GM21576 (cell line): Measurements from ENCODE around the gene IGFBP4.

ENCODE experiments used
- ATAC-seq: cut with Tn5 transposase; IDR thresholded peaks from one replicate; pipeline ENCODE4 v1.9.1; 2021; ENCODE audit warnings: mild to moderate bottlenecking, moderate library complexity; ENCODE audit not compliant: unreplicated experiment

The IGFBP4 gene

DNA sequence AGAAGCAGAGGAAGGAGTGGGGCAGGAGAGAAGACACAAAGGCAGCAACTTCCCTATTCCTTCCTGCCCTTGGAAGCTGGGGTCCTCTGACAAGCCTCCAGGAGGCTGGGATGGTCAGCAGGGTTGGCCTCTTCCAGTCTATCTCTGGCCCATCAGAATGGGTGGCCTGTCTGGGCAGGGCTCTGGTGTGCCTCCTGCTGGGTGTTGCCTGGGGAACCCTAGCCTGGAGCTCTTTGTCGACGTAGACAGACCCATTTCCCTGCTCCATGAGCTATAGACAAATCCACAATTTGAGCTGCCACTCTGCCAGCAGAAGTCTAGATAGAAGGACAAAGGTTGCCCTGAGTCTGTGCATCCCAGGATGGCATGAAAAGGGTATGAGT is 11.4 kb downstream of the IGFBP4 start:
- ATAC-seq, result no peak

GRCh38 chr17:40456396-40456951 is 13.2 kb downstream of the IGFBP4 start:
- ATAC-seq, result no peak

DNA sequence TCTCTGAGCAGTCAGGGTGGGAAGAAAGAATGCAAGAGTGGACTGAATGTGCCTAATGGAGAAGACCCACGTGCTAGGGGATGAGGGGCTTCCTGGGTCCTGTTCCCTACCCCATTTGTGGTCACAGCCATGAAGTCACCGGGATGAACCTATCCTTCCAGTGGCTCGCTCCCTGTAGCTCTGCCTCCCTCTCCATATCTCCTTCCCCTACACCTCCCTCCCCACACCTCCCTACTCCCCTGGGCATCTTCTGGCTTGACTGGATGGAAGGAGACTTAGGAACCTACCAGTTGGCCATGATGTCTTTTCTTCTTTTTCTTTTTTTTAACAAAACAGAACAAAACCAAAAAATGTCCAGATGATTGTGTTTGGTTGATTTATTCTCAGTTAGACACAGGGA is 14.1 kb downstream of the IGFBP4 start:
- no peak for ATAC-seq

DNA sequence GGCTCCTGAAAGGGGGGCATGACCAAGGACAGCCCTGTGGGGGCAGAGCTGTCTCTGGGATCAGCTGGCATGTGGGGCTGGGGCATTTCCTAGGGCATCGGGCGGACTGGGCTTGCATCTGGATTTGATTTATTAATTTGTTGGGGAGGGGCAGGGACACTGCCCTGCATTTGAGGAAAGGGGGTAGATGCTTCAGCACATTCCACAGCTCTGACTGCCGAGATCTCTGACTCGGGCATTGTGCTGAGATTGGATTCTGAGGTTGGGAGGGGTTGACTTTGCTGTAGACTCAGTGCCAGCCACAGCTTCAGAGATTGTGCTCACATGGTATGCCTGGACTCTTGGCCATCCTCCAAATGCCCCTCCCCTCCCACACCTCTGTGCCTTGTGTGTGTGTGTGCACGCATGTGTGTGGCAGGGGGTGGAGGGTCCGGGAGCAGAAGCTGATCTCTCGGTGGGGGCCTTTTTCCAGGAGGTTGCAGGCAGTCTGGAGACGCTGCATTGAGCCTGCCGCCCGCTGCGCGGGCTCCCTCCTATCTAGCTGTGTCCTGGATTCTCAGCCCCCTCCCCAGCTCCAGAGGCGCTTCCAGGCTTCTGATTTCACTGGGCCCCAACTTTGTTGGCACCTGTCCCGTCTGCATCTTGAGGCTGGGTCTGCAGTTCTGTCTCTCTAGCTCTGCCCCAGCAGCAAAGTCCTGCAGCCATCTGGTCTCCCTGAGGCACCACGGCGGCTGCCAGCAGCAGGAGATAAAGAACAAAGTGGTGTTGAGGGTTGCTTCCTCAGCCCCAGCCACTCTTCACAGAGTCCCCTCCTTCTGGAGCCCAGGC is 14.9 kb downstream of the IGFBP4 start:
- ATAC-seq, result no peak

DNA sequence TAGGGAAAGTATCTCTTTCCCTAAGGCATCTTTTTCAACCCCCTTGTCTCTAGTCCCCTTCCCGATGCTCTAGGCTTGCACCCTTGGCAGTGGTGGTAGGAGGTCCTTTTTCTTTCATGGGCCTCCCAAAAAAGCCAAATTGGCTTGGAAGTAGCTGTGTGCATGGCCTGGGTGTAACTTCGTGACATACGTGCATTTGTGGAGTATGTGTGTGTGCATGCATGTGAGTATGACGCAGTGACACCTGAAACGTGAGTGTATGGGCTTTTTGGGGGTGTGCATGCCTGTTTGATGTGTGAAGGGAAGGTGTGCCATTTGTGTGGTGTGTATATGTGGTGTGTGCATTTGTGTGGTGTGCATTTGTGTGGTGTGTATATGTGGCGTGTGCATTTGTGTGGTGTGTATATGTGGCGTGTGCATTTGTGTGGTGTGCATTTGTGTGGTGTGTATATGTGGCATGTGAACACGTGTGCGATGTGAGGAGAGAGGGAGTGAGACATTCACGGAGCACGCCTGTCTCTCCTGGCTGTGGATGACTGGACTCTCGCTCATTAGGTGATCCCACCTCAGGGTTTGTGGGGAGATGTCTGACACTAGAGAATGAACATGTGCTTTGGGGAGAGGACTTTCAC is 15.7 kb downstream of the IGFBP4 start:
- no peak for ATAC-seq

DNA sequence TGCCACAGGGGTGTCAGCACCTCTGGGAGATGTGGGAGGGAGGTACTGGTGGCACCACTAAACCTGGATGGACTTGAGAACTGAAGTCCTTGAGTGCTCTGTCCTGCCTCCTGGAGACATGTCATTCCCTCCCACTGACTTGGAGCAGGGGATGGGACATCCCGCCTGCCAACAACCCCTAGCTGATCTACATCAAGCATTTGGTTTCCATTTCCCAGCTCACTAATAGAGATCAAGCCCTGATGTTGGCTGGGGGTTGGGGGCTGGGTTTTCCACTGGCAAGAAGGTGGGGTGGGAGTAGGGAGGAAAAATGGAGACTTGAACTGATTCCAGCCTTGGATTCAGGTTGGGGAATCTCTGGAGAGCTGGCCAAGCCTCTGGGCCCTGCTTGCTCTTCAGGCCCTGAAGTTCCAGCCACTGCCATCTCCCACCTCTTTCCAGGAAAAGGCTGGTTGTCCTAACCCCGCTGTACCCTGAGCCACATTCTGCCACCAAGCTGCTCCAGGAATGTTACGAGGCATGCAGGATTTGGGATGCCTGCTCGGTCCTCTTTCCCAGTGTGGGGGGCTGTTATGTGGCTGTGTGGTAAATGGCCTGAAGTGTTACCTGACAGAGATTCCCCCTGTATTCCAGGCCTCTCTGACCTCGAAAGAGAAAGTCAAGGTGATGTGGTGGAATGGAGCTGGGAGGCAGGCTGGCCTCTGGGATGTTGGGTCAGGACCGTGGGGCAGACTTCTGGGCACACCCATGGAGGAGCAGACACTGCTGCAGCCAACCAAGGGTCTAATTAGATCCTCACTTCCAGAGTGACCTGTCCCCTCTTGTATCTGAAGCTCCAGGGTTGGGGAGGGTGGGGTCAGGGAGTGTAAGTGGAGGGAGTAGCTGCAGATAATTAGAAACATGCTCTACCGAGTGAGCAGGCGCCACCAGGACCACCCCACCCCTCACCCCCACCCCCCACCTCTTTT is 16.7 kb downstream of the IGFBP4 start:
- ATAC-seq, result no peak

DNA sequence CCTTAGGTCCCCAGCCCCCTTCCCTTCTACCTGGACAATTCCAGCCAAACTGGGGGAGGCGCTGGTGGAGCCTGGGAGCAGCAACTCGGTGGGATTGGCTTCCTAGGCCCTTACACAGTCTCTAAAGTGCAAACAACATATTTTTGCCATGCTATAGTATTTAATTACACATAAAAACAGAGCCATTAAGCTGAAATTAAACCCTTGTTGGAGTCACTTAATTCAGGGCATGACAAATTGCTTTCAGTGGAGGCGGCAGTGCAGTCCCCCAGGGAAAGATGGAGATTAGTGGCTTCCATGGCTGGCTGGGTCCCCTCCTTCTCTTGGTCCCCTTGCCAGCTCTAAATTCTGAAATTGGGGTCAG is 17.3 kb downstream of the IGFBP4 start:
- no peak for ATAC-seq

GRCh38 chr17:40460968-40461731 is 17.9 kb downstream of the IGFBP4 start:
- no peak for ATAC-seq

DNA sequence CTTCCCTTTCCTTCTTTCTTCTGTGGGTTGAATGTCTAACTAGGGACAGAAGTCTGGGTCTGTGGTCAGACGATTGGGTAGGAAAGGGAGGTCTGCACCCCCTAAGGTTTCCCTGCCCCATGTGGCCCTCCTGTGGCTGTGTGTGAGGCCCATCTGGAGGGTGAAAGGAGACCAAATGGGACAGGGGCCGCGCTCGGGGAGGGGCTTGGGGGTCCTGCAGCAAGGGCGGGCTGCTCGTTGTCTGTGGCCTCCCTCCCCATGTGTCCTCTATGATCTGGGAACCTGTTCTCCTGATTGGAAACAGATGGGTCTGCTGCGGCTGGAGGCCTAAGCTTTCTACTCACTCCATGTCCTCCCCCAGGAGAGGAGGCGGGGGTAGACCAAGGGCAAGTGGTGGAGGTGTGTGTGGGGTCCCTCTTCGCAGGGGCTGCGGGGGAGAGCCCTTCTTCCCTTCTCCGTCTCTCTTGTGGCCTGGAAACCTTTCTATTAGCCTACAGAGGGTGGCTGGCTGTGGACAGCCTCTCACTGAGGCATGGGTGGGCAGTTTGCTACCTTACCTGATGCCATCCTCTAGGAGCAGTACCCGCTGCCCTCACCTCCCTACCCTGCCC is 18.6 kb downstream of the IGFBP4 start:
- no peak for ATAC-seq

- no peak for ATAC-seq
These were observed 19.3 kb downstream of the IGFBP4 start for GRCh38 chr17:40462343-40463121.

DNA sequence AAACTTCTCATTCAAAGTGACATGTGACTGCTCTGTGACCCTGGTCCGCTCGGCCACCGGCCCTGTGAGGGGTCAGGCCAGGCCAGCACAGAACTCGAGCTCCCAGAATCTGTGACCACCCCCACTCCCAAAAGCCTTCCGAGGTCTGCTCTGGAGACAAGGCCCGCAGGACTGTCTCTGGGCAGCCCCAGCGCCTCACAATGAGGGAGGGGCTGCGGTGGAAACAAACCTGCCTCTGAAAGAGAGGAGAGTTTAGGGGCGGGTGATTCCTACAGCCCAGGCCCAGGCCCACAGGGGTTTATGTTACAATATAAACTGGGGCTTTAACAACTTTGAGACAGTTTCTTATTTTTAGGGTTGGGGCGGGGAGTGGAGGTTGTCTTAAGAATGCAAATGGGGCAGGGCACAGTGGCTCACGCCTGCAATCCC is 19.9 kb downstream of the IGFBP4 start:
- no peak for ATAC-seq

- no peak for ATAC-seq
These were observed 21.2 kb downstream of the IGFBP4 start for GRCh38 chr17:40464392-40464855.

DNA sequence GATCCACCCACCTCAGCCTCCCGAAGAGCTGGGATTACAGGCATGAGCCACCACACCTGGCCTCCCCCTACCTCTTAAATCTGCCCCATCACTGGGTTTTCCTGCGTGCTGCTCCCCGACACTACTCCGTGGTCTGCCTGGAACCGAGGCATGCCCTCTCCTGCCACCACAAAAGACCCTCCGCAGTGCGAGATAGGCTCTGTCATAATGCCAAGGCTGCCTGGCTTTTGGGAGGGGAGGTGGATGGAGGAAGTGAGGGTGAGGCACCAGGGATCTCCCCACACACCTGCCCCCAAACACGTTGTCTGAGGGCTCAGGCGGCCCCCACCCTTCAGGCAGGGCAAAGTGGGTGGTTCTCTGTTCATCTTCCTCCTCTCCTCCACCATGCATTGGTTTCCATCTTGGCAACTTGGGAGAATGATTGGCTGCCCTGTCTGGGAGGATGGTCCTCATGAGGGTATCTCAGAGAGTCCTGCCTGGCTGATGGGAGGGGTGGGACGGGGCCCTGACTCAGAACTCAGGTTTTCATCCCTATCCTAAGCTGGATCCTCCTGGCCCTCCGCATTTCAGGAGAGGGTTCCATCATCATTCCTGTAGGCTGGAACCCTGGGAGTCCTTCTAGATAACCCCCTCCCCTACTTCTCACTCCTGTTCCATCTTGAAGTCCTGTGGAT is 23.2 kb downstream of the IGFBP4 start:
- ATAC-seq, result no peak

- ATAC-seq, result no peak
These were observed 24.1 kb downstream of the IGFBP4 start for GRCh38 chr17:40467281-40467867.

DNA sequence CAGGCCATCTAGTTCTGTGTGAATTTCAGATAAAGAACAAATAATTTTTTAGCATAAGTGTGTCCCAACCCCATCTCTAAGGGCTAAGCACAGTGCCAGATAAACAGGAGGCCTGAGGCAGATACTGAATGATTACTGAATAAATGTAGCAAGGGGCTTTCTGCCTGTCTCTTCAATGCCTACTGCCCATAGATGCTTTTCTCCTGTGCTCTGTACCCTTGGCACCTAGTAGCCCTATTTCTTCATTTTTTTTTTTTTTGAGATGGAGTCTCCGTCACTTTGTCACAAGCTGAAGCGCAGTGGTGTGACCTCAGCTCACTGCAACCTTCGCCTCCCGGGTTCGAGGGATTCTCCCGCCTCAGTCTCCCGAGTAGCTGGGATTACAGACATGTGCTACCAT is 25.3 kb downstream of the IGFBP4 start:
- ATAC-seq, result no peak

DNA sequence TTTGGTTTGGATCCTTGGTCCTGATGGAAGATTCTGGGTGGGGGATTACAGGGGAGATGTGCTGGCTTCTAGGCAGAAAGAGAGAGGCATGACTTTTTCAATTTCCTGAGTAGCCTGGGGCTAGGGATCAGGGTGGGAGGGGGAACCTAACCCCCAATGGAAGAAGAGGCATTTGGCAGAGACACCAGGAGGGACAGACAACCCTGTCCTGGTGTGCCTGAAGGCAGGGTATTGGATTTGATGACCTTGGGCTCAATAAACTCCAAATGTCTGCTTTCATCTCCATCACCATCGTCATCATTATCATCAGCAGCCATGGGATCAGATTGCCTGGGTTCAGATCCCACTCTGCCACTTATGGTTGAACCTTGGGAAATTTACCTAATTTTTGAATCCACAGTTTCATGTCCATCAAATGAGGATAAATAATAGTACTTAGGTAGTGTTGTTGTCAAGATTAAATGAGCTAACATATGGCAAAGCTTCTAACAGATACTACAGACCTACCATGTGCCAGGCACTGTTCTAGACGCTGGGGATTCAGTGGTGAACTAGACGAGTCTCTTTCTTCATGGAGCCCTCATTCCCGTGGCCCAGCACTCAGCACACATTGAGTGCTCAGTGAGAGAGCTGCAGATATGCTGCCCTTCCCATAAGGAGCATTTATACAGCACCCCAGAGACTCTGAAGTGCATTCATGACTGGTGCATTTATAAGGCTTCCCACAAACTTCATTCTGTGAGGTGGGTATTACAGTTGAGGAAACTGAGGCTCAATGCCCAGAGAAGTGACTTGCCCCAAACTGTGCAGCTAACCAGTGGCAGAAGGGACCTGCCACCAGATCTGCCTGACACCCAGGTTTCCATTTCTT is 26.8 kb downstream of the IGFBP4 start:
- no peak for ATAC-seq
